ENCODE measurements around the gene ZNF423. TPM values are rescaled to one million over a fixed set of nuclear protein-coding genes. Genes with fewer than 3 reads are reported as not detected.

ZNF423 gene
- total RNA-seq, 6 experiments from 2014 or later: 0.43 to 1.2 (median 0.89) TPM

DNA sequence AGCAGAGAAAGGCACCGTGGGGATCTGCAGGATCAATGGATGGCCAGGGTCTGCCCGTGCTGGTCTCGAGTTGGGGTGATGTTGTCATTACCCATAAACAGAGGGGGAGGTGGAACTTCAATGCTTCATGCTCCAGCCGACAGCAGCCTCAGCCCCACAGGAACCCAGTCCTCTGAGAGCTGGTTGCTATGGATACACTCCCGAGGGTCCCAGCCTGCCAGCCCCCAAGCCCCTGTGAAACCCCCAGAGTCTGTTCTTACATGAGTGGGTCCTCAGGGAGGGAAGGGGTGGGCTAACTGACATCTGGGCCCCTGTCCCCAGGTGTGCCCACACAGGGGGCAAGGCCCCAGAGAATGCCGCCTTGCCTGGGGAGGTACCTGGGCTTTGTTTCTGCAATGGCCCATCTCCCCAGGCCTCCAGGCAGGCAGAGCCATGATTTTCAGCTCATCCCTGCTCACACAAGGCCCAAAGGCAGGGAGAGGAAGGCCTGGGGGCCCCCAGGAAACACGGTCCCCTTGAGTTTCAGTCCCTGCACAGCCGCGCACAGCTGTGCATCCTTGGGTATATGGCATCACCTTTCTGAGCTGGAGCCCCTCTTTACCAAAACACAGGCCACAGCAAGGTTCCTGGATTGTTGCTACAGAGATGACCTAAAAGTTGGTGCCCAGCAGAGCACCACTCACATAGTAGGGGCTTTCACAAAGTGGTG lies 223.7 kb downstream of the ZNF423 start:
- Histone ChIP-seq H3K4me3 (no peak overlapping the region), H3K9me3 (no peaks in the 10 kb centered on the region), H3K27ac (no peak overlapping the region), H3K4me1 (no peaks in the 10 kb centered on the region), H3K36me3 (no peaks in the 10 kb centered on the region), H3K27me3 (no peaks in the 10 kb centered on the region)
- DNase-seq (no peak), ATAC-seq (no peak)
- WGBS (ENCODE audit: insufficient coverage, low coverage, low lambda C conversion rate, missing lambda C conversion rate): no CpG with 5 or more reads among the region's 9 CpGs
- intact Hi-C loops (cut with DNase I): no loop called here
- TF ChIP-seq, protein P1, sequence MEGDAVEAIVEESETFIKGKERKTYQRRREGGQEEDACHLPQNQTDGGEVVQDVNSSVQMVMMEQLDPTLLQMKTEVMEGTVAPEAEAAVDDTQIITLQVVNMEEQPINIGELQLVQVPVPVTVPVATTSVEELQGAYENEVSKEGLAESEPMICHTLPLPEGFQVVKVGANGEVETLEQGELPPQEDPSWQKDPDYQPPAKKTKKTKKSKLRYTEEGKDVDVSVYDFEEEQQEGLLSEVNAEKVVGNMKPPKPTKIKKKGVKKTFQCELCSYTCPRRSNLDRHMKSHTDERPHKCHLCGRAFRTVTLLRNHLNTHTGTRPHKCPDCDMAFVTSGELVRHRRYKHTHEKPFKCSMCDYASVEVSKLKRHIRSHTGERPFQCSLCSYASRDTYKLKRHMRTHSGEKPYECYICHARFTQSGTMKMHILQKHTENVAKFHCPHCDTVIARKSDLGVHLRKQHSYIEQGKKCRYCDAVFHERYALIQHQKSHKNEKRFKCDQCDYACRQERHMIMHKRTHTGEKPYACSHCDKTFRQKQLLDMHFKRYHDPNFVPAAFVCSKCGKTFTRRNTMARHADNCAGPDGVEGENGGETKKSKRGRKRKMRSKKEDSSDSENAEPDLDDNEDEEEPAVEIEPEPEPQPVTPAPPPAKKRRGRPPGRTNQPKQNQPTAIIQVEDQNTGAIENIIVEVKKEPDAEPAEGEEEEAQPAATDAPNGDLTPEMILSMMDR (IDR thresholded peaks at IDR 0.05): no peak
- TF ChIP-seq POLR2A (IDR thresholded peaks at IDR 0.05): no peak

- H3K4me1 ChIP-seq: no peaks in the 10 kb centered on the region
- no peaks in the 10 kb centered on the region for H3K9me3 ChIP-seq
- no peak for ATAC-seq
- no peak for DNase-seq
- no peaks in the 10 kb centered on the region for H3K27me3 ChIP-seq
- intact Hi-C loops (cut with DNase I): no loop called here
- H3K4me3 ChIP-seq: no peak overlapping the region
- no peaks in the 10 kb centered on the region for H3K36me3 ChIP-seq
- no peak overlapping the region for H3K27ac ChIP-seq
- no peak for TF ChIP-seq POLR2A (IDR thresholded peaks at IDR 0.05)
- TF ChIP-seq, protein P1 (IDR thresholded peaks at IDR 0.05): no peak
- 53% methylated on average over 3 of the region's 5 CpGs for WGBS (ENCODE audit: insufficient coverage, low coverage, low lambda C conversion rate, missing lambda C conversion rate)
Observed at GRCh38 chr16:49631187-49632041, 224.5 kb downstream of the ZNF423 start.

- Histone ChIP-seq H3K4me3 (no peak overlapping the region), H3K27ac (no peak overlapping the region), H3K36me3 (no peaks in the 10 kb centered on the region), H3K4me1 (no peaks in the 10 kb centered on the region), H3K9me3 (no peaks in the 10 kb centered on the region), H3K27me3 (no peaks in the 10 kb centered on the region)
- DNase-seq (no peak), ATAC-seq (no peak)
- intact Hi-C loops (cut with DNase I): no loop called here
- TF ChIP-seq, protein P1 (IDR thresholded peaks at IDR 0.05): no peak
- no peak for TF ChIP-seq POLR2A (IDR thresholded peaks at IDR 0.05)
- WGBS (ENCODE audit: insufficient coverage, low coverage, low lambda C conversion rate, missing lambda C conversion rate): 80% methylated on average over 2 of the region's 4 CpGs
Observed at GRCh38 chr16:49630783-49631182, 225.1 kb downstream of the ZNF423 start.

DNA sequence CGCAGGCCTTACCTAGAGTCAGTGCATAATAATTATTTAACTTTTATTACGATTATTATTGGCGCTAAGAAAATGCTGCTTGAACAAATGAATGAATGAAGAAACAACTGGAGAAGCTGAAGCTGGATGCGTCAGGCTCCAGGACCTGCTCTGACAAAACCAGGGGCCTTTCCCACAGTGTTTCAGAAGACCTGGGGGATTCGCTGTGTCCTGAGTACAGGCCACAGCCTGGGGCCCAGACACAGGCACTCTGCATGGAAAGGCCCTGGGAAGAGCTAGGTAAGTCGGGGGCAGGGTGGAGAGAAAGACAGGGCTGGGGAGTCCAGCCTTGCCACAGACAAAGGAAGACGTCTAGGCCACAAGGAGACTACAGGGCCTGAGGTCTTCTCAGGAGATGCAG lies 226.1 kb downstream of the ZNF423 start:
- H3K27me3 ChIP-seq: no peaks in the 10 kb centered on the region
- H3K27ac ChIP-seq: no peak overlapping the region
- DNase-seq (no peak), ATAC-seq (no peak)
- no peak overlapping the region for H3K4me3 ChIP-seq
- TF ChIP-seq, protein P1 (IDR thresholded peaks at IDR 0.05): no peak
- TF ChIP-seq POLR2A (IDR thresholded peaks at IDR 0.05): no peak
- H3K36me3 ChIP-seq: no peaks in the 10 kb centered on the region
- H3K4me1 ChIP-seq: no peaks in the 10 kb centered on the region
- 92% methylated on average over 7 of the region's 7 CpGs for WGBS (ENCODE audit: insufficient coverage, low coverage, low lambda C conversion rate, missing lambda C conversion rate)
- intact Hi-C loops (cut with DNase I): no loop called here
- no peaks in the 10 kb centered on the region for H3K9me3 ChIP-seq

All from right lobe of liver (tissue), 6 donors.